Keratinocyte (primary cell): ENCODE results near the gene UBQLN4.

Source experiments
- EZH2 ChIP-seq: IDR thresholded peaks from one replicate; pipeline ENCODE4 v1.6.1; 2012; ENCODE audit warnings: inconsistent platforms, mild to moderate bottlenecking, low read length, moderate library complexity
- TF ChIP-seq, protein P1 (sequence below), 3 experiments: IDR thresholded peaks in 1 of 3; conservative IDR thresholded peaks in 1 of 3; optimal IDR thresholded peaks in 1 of 3; 2 replicates in 2 of 3; 3 replicates in 1 of 3; pipeline versions ENCODE3 to v1.5.1; 2011; ENCODE audit warnings: low read length in 3 of 3, mild to moderate bottlenecking in 3 of 3, moderate library complexity in 2 of 3, control low read depth in 1 of 3, inconsistent platforms in 1 of 3; ENCODE audit not compliant: insufficient read depth in 2 of 3; ENCODE audit errors: extremely low read depth in 1 of 3

DNA sequence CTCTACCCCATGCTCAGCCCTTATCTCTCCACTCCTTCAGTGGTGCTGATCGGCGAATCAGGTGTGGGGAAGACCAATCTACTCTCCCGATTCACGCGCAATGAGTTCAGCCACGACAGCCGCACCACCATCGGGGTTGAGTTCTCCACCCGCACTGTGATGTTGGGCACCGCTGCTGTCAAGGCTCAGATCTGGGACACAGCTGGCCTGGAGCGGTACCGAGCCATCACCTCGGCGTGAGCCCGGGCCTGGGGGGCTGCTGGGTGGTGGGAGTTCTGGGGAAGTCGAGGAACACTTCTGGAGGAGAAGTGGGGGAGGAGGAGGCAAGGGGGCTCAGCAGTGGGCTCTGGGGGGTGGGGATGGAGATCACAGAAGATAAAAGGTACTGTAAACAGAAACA lies 12.3 kb upstream of the UBQLN4 start:
- TF ChIP-seq, protein P1, sequence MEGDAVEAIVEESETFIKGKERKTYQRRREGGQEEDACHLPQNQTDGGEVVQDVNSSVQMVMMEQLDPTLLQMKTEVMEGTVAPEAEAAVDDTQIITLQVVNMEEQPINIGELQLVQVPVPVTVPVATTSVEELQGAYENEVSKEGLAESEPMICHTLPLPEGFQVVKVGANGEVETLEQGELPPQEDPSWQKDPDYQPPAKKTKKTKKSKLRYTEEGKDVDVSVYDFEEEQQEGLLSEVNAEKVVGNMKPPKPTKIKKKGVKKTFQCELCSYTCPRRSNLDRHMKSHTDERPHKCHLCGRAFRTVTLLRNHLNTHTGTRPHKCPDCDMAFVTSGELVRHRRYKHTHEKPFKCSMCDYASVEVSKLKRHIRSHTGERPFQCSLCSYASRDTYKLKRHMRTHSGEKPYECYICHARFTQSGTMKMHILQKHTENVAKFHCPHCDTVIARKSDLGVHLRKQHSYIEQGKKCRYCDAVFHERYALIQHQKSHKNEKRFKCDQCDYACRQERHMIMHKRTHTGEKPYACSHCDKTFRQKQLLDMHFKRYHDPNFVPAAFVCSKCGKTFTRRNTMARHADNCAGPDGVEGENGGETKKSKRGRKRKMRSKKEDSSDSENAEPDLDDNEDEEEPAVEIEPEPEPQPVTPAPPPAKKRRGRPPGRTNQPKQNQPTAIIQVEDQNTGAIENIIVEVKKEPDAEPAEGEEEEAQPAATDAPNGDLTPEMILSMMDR (optimal IDR thresholded peaks at IDR 0.05 in 1 of 3, IDR thresholded peaks at IDR 0.05 in 1 of 3, conservative IDR thresholded peaks at IDR 0.05 in 1 of 3; ENCODE audit: extremely low read depth in 1 of 3, insufficient read depth in 2 of 3, low read length in 3 of 3): no peak
- TF ChIP-seq EZH2: no peak
